Stomach (tissue), 9 donors: ENCODE data around the gene RAB17. TPM values are rescaled to one million over a fixed set of nuclear protein-coding genes. Genes with fewer than 3 reads are reported as not detected.

Experiments used
- DNase-seq, 2 donors: peaks; one replicate each; pipeline versions ENCODE4 v3.0.0 to v3.0.0-alpha.2; 2013 to 2019
- H3K27ac ChIP-seq, 5 donors: fragments of 200-600 bp in 4 of 5; sonication (generic) in 4 of 5; one replicate each; pipeline ENCODE4 v1.5.1; 2013 to 2019; ENCODE audit warnings: mild to moderate bottlenecking in 1 of 5, moderate library complexity in 1 of 5
- H3K27me3 ChIP-seq, 3 donors: fragments of 200-600 bp; sonication (generic); one replicate each; pipeline ENCODE4 v1.5.1; 2017 to 2019; ENCODE audit warnings: mixed run types in 1 of 3
- H3K36me3 ChIP-seq, 4 donors: fragments of 200-600 bp; sonication (generic); 1 replicate in 3 of 4; 2 replicates in 1 of 4; pipeline ENCODE4 v1.5.1; 2016 to 2019
- H3K4me1 ChIP-seq, 4 donors: fragments of 200-600 bp; sonication (generic); one replicate each; pipeline ENCODE4 v1.5.1; 2016 to 2019
- H3K4me3 ChIP-seq, 4 donors: fragments of 200-600 bp; sonication (generic) in 3 of 4; one replicate each; pipeline ENCODE4 v1.5.1; 2016 to 2019; ENCODE audit warnings: mild to moderate bottlenecking in 1 of 4
- H3K9me3 ChIP-seq, 4 donors: fragments of 200-600 bp; sonication (generic); one replicate each; pipeline ENCODE4 v1.5.1; 2016 to 2019
- POLR2A ChIP-seq, 4 donors: fragments of 450-650 bp; IDR thresholded peaks; one replicate each; pipeline ENCODE4 v1.6.1; 2016; ENCODE audit warnings: antibody characterized with exemption in 4 of 4, control low read depth in 2 of 4, mild to moderate bottlenecking in 1 of 4, moderate library complexity in 1 of 4
- POLR2AphosphoS5 ChIP-seq, 3 donors: sonication (generic); formaldehyde crosslinking; IDR thresholded peaks; one replicate each; pipeline ENCODE4 v1.6.1; 2016; ENCODE audit warnings: antibody characterized with exemption in 3 of 3
- WGBS, 5 donors: extraction: QIAGEN DNeasy Blood & Tissue Kit in 3 of 5; methylation state at CpG; one replicate each; pipeline versions ENCODE4 v1.1.5 to v1.1.7; 2013 to 2018; 5-methylcytosine and 5-hydroxymethylcytosine counted together
- intact Hi-C: fragments of 100-400 bp; cut with DNase I; formaldehyde crosslinking; loops from one replicate; pipeline ENCODE4 v1.15.1; 2023; ENCODE audit warnings: low total_unique reads
- polyA plus RNA-seq, 3 donors: library from polyadenylated mRNA; stranded (reverse); fragments of 200-250 nt; gene quantifications; one replicate each; pipeline ENCODE4 v1.2.3, GENCODE V29; 2013
- total RNA-seq, 5 donors: library from RNA; depleted of rRNA; stranded (reverse); fragments of >200 nt; gene quantifications; one replicate each; pipeline versions ENCODE4 v1.1.0 to v1.2.3, GENCODE V29; 2014 to 2016
- TF ChIP-seq, protein P1 (sequence below), 7 experiments: fragments of 450-650 bp in 4 of 7; fragments of 200-600 bp in 3 of 7; sonication (generic) in 3 of 7; IDR thresholded peaks; one replicate each; pipeline ENCODE4 v1.5.1; 2016 to 2019; ENCODE audit warnings: antibody characterized with exemption in 7 of 7, control low read depth in 2 of 7, mild to moderate bottlenecking in 1 of 7
- donor health status: healthy with polysubstance abuse.
- donor health status: Bipolar disorder and iron deficiency.
- donor health status: healthy.

RAB17 gene
- total and polyA plus RNA-seq, 8 donors: 8.8 to 187 (median 50.8) TPM

DNA sequence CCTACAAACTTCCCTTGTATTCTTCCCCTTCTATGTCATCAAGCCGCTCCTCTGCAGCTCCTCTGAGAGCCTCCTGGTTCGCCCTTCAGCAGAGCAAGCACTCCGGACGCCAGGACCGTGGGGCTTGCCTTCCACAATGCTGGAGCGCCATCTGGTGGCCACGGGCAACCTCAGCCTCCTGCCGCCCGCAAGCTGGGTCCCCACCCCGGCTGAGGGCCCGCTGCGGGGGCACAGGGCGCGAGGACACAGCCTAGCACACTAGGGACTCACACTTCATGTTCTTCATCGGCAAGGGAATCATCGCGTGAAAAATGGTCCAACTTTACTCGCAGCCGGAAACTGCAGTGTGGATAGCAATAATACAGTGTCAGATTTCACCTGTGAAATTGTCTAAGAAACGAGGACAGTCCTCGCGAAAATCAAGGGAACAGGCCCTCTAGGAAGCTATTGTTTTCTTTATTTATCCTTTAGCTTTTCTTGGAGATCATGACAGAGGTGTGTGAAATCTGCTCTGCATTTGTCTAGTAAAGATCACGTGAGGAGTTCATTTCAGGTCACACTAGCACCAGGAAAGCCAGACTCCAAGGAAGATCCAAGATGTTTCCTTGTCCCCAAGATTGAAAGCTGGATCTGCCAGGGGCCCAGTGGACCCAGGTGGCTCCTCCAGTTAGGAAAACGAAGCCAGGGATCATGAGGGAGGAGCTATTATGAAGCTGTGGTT, 18.4 kb downstream of the RAB17 start:
- H3K4me3 ChIP-seq: no peak overlapping the region
- TF ChIP-seq POLR2A (IDR thresholded peaks at IDR 0.05) (no peak), POLR2AphosphoS5 (IDR thresholded peaks at IDR 0.05) (peak in 1 of 3 donors; percentile 83)
- TF ChIP-seq, protein P1, sequence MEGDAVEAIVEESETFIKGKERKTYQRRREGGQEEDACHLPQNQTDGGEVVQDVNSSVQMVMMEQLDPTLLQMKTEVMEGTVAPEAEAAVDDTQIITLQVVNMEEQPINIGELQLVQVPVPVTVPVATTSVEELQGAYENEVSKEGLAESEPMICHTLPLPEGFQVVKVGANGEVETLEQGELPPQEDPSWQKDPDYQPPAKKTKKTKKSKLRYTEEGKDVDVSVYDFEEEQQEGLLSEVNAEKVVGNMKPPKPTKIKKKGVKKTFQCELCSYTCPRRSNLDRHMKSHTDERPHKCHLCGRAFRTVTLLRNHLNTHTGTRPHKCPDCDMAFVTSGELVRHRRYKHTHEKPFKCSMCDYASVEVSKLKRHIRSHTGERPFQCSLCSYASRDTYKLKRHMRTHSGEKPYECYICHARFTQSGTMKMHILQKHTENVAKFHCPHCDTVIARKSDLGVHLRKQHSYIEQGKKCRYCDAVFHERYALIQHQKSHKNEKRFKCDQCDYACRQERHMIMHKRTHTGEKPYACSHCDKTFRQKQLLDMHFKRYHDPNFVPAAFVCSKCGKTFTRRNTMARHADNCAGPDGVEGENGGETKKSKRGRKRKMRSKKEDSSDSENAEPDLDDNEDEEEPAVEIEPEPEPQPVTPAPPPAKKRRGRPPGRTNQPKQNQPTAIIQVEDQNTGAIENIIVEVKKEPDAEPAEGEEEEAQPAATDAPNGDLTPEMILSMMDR (IDR thresholded peaks at IDR 0.05): peak in 5 of 7 experiments; percentile 94 to 98 (median 97)

GRCh38 chr2:237571551-237571950, 19.0 kb downstream of the RAB17 start:
- intact Hi-C loops: loop anchor here (5.0 kb wide), 2 partner anchors 59 to 99 kb away; no protein-coding TSS in a partner anchor
- WGBS, 5 donors: 72 to 97% (median 90%) methylated on average over 6 to 7 of the region's 7 CpGs

More for the DNA sequence above, 18.4 kb downstream of the RAB17 start:
- peak; percentile 92 to 96 for DNase-seq
- Histone ChIP-seq H3K36me3 (peaks cover 0 to 8% (median 7%) of the 10 kb centered on the region in 4 donors), H3K4me1 (peaks cover 21 to 38% (median 29%) of the 10 kb centered on the region in 4 donors), H3K9me3 (no peaks in the 10 kb centered on the region), H3K27ac (peak overlapping the region in 1 of 5 donors; percentile 0), H3K27me3 (peaks cover 0 to 4% (median 0%) of the 10 kb centered on the region in 3 donors)
- intact Hi-C loops: loop anchor here (5.0 kb wide), 2 partner anchors 60 to 100 kb away; no protein-coding TSS in a partner anchor
- WGBS, 5 donors: 6 to 8% (median 8%) methylated on average over 19 to 24 of the region's 24 CpGs

GRCh38 chr2:237570776-237571335, 19.7 kb downstream of the RAB17 start:
- DNase-seq: no peak
- no peak for TF ChIP-seq POLR2A (IDR thresholded peaks at IDR 0.05)
- peaks cover 21 to 34% (median 27%) of the 10 kb centered on the region in 4 donors for H3K4me1 ChIP-seq
- no peaks in the 10 kb centered on the region for H3K36me3 ChIP-seq
- no peak overlapping the region for H3K4me3 ChIP-seq
- 81 to 92% (median 81%) methylated on average over 7 to 9 of the region's 9 CpGs for WGBS, 5 donors
- H3K9me3 ChIP-seq: no peaks in the 10 kb centered on the region
- peaks cover 0 to 4% (median 0%) of the 10 kb centered on the region in 3 donors for H3K27me3 ChIP-seq
- intact Hi-C loops: loop anchor here (5.0 kb wide), 2 partner anchors 59 to 99 kb away; no protein-coding TSS in a partner anchor
- no peak overlapping the region for H3K27ac ChIP-seq

More at GRCh38 chr2:237571551-237571950, 19.0 kb downstream of the RAB17 start:
- no peak for TF ChIP-seq POLR2AphosphoS5 (IDR thresholded peaks at IDR 0.05)
- TF ChIP-seq, protein P1 (IDR thresholded peaks at IDR 0.05): no peak
- Histone ChIP-seq H3K4me1 (peaks cover 21 to 38% (median 29%) of the 10 kb centered on the region in 4 donors), H3K27me3 (peaks cover 0 to 4% (median 0%) of the 10 kb centered on the region in 3 donors), H3K36me3 (peaks cover 0 to 2% (median under 1%) of the 10 kb centered on the region in 4 donors), H3K27ac (no peak overlapping the region), H3K9me3 (no peaks in the 10 kb centered on the region), H3K4me3 (no peak overlapping the region)
- no peak for DNase-seq

DNA sequence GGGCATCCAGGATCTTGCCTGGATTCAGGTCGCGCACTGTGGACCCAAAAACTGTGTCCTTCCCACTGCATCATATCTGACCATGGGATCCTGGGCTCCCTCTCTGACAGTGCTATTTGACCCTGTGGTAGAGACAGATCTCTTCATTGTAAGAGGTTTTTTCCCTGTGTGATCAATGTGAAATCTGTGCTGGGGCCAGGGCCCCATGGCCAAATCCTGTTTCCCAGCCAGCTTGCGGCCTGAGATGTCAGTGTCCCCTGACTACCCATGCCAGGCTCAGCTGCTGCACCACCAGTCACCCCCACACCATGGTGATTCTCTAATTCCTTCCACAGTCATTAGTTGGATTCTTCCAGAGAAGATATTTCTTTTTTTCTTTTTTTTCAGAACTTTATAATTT, 20.6 kb downstream of the RAB17 start:
- H3K27ac ChIP-seq: no peak overlapping the region
- no peaks in the 10 kb centered on the region for H3K9me3 ChIP-seq
- intact Hi-C loops: loop anchor here (5.0 kb wide), 2 partner anchors 58 to 98 kb away; no protein-coding TSS in a partner anchor
- TF ChIP-seq POLR2A (IDR thresholded peaks at IDR 0.05) (no peak), POLR2AphosphoS5 (IDR thresholded peaks at IDR 0.05) (no peak)
- TF ChIP-seq, protein P1 (IDR thresholded peaks at IDR 0.05): no peak
- H3K4me3 ChIP-seq: no peak overlapping the region
- 91 to 98% (median 96%) methylated on average over 3 of the region's 3 CpGs for WGBS, 5 donors
- no peaks in the 10 kb centered on the region for H3K36me3 ChIP-seq
- peaks cover 15 to 25% (median 18%) of the 10 kb centered on the region in 4 donors for H3K4me1 ChIP-seq
- peaks cover 0 to 6% (median 1%) of the 10 kb centered on the region in 3 donors for H3K27me3 ChIP-seq
- DNase-seq: no peak
